Measurements from ENCODE around the gene KLK7. TPM values are rescaled to one million over a fixed set of nuclear protein-coding genes. Genes with fewer than 3 reads are reported as not detected.

The KLK7 gene
- total and polyA plus RNA-seq, 2 of the 4 experiments (the other 2 are of a cell fraction), result not detected

GRCh38 chr19:51006406-51006805 lies 22.7 kb upstream of the KLK7 start:
- no peak overlapping the region for H3K4me2 ChIP-seq (ENCODE audit: low read depth, low read length)
- WGBS, 2 experiments (ENCODE audit: extremely low coverage in 2 of 2, insufficient read length in 1 of 2), result 48% methylated on average over 3 of the region's 8 CpGs; no CpG with 5 or more reads in 1 of the 2 experiments
- dilution Hi-C loops (cut with HindIII; ENCODE audit: low sequenced_read_pairs, unreplicated experiment) (no loop called here), intact Hi-C loops (cut with micrococcal nuclease) (no loop called here), in situ Hi-C loops (cut with MboI; ENCODE audit: low sequenced_read_pairs) (no loop called here)
- no peaks in the 10 kb centered on the region for H3K27me3 ChIP-seq (ENCODE audit: control insufficient read depth, insufficient read depth, low read length)
- no peak for DNase-seq
- no peak overlapping the region for H3K56ac ChIP-seq (ENCODE audit: extremely low read depth, insufficient read depth, low read length)
- no peak for ATAC-seq (ENCODE audit: low read depth)
- no peaks in the 10 kb centered on the region for H3K9me1 ChIP-seq (ENCODE audit: insufficient read depth, low read length)
- H3K79me1 ChIP-seq (ENCODE audit: low read depth in 1 of 2, low read length in 2 of 2), result no peaks in the 10 kb centered on the region
- no peak overlapping the region for H3K4me3 ChIP-seq (ENCODE audit: insufficient read depth, low read depth, low read length)
- no peaks in the 10 kb centered on the region for H3K36me3 ChIP-seq (ENCODE audit: control insufficient read depth, insufficient read depth, low read length)
- no TSS peak for BruUV-seq (replicated peaks)
- H2AK5ac ChIP-seq (ENCODE audit: low read depth, low read length), result no peak overlapping the region
- H3K18ac ChIP-seq (ENCODE audit: low read depth, low read length), result no peak overlapping the region
- no peak overlapping the region for H3K14ac ChIP-seq (replicated peaks; ENCODE audit: low read depth, low read length)
- no peak overlapping the region for H3K9ac ChIP-seq (ENCODE audit: low read depth, low read length)
- no peaks in the 10 kb centered on the region for H3K4me1 ChIP-seq (ENCODE audit: control insufficient read depth, insufficient read depth, low read length)
- no peak overlapping the region for H3K27ac ChIP-seq (ENCODE audit: insufficient read depth, low read length)
- H2BK5ac ChIP-seq (ENCODE audit: low read depth, low read length, poor library complexity, severe bottlenecking), result no peak overlapping the region
- H4K20me1 ChIP-seq (ENCODE audit: insufficient read depth, low read length), result no peaks in the 10 kb centered on the region
- H3K9me3 ChIP-seq (ENCODE audit: control insufficient read depth, insufficient read depth, low read length), result peaks cover 4% of the 10 kb centered on the region
- H2BK15ac ChIP-seq (ENCODE audit: low read depth, low read length), result no peak overlapping the region
- no peak overlapping the region for H4K91ac ChIP-seq (ENCODE audit: insufficient read depth, low read depth, low read length)
- no peak overlapping the region for H3K4ac ChIP-seq (ENCODE audit: low read depth, low read length)
- CTCF ChIA-PET, result no interaction called here
- H2BK20ac ChIP-seq (ENCODE audit: low read depth, low read length), result no peak overlapping the region
- TF ChIP-seq CHD1 (IDR thresholded peaks at IDR 0.05; ENCODE audit: low read depth, low read length) (no peak), ELK1 (IDR thresholded peaks at IDR 0.05; ENCODE audit: borderline replicate concordance, low read depth, low read length) (no peak), RCOR1 (IDR thresholded peaks at IDR 0.05; ENCODE audit: insufficient replicate concordance, low read length) (no peak), MAZ (IDR thresholded peaks at IDR 0.05; ENCODE audit: borderline replicate concordance, low read depth, low read length) (no peak), CEBPB (IDR thresholded peaks at IDR 0.05; ENCODE audit: low read depth, low read length) (no peak), FOS (IDR thresholded peaks at IDR 0.05; ENCODE audit: low read depth, low read length) (no peak), POLR2A (IDR thresholded peaks at IDR 0.05; ENCODE audit: low read depth, low read length) (no peak), CTCF (conservative IDR thresholded peaks at IDR 0.05; ENCODE audit: low read depth, low read length) (no peak), RAD21 (IDR thresholded peaks at IDR 0.05; ENCODE audit: low read length) (no peak), BHLHE40 (IDR thresholded peaks at IDR 0.05; ENCODE audit: low read depth, low read length) (no peak)
- no peak overlapping the region for H2AFZ ChIP-seq (replicated peaks; ENCODE audit: low read length, poor library complexity)
- no peak overlapping the region for H2AK9ac ChIP-seq (replicated peaks; ENCODE audit: low read depth, low read length, poor library complexity)
- POLR2A ChIA-PET (ENCODE audit: unreplicated experiment), result no interaction called here
- H4K5ac ChIP-seq (ENCODE audit: low read depth, low read length), result no peak overlapping the region
- H3K23ac ChIP-seq (ENCODE audit: low read depth, low read length), result no peak overlapping the region
- H4K8ac ChIP-seq (ENCODE audit: low read depth in 2 of 2, low read length in 2 of 2), result no peak overlapping the region
- no peak overlapping the region for H2BK120ac ChIP-seq (ENCODE audit: low read depth, low read length)
